Testis (tissue), 2 donors: ENCODE measurements around the gene KCTD10.

Experiments
- POLR2A ChIP-seq: fragments of 450-650 bp; IDR thresholded peaks from one replicate; pipeline ENCODE4 v1.6.1; 2017; ENCODE audit warnings: antibody characterized with exemption, mild to moderate bottlenecking, moderate library complexity
- TF ChIP-seq, protein P1 (sequence below), 3 experiments: fragments of 450-650 bp in 2 of 3; fragments of 200-600 bp in 1 of 3; sonication (generic) in 1 of 3; IDR thresholded peaks; one replicate each; pipeline ENCODE4 v1.5.1; 2016 to 2019; ENCODE audit warnings: antibody characterized with exemption in 3 of 3, mild to moderate bottlenecking in 2 of 3, moderate library complexity in 1 of 3

DNA sequence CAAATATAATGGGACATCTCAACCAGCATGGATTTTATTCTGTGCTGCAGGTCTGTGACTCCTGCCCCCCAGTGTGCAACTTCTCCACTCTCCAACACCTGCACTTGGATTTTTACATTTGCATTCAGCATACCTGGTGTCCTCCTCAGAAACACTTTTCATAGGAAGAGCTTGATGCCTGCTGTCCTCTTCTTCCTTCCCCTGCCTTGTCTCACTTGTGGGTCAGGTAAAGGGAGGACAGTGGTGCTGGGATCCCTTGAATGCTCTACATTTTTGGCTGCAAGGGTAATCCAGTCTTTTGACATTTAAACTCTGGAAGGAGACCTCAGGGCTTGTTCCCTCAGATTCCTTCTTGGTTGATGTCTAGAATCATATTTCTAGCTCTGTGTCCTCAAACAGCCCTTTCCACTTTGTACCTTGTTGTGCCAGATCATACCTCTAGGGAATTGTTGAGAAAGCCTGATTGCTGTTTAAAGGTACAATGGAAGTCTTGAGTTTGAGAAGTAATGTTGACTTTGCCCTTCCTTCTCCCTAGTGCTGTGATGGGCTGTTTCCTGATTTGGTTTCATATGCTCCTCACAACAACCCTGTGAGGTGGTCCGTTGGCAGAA is 13.0 kb upstream of the KCTD10 start:
- TF ChIP-seq, protein P1, sequence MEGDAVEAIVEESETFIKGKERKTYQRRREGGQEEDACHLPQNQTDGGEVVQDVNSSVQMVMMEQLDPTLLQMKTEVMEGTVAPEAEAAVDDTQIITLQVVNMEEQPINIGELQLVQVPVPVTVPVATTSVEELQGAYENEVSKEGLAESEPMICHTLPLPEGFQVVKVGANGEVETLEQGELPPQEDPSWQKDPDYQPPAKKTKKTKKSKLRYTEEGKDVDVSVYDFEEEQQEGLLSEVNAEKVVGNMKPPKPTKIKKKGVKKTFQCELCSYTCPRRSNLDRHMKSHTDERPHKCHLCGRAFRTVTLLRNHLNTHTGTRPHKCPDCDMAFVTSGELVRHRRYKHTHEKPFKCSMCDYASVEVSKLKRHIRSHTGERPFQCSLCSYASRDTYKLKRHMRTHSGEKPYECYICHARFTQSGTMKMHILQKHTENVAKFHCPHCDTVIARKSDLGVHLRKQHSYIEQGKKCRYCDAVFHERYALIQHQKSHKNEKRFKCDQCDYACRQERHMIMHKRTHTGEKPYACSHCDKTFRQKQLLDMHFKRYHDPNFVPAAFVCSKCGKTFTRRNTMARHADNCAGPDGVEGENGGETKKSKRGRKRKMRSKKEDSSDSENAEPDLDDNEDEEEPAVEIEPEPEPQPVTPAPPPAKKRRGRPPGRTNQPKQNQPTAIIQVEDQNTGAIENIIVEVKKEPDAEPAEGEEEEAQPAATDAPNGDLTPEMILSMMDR (IDR thresholded peaks at IDR 0.05), result no peak
- TF ChIP-seq POLR2A, result no peak
